ENCODE measurements around the gene OR52L1. TPM values are rescaled to one million over a fixed set of nuclear protein-coding genes. Genes with fewer than 3 reads are reported as not detected.

Gene OR52L1
- total RNA-seq, result not detected

DNA sequence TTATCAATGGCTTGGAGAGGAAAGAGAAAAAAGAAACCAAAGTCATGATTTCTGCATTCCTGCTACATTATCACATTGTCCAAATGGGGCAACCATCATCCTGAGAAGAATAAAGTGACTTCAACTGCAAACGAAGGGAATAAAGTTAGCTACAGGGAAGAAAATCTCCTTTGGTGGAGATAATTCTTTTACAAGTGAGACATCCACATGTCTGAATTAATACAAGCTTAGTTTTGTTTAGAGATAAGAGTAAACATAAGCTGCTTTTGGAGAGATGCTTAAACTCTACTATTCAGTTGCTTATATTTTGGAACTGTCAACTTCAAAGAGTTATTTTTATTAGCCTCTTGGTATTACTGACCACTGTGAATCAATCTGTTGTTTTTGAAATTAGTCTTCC lies at the start of gene OR52L1:
Gene OR52L1, minus strand, starts transcription at position 101 of the 400 bp plus-strand sequence. Its CDS starts 55 bp downstream, at position 46.
- H3K36me3 ChIP-seq, result no peaks in the 10 kb centered on the region
- H3K9me3 ChIP-seq, result no peaks in the 10 kb centered on the region
- no peak for TF ChIP-seq POLR2A (IDR thresholded peaks at IDR 0.05)
- H3K27ac ChIP-seq, result no peak within 1 kb of the TSS
- no peak within 1 kb of the TSS for H3K4me3 ChIP-seq
- H3K4me1 ChIP-seq, result no peaks in the 10 kb centered on the region
- no peaks in the 10 kb centered on the region for H3K27me3 ChIP-seq
- no peak for DNase-seq (ENCODE audit: extremely low spot score in 2 of 2)
- intact Hi-C loops (cut with DNase I), result no loop called here

DNA sequence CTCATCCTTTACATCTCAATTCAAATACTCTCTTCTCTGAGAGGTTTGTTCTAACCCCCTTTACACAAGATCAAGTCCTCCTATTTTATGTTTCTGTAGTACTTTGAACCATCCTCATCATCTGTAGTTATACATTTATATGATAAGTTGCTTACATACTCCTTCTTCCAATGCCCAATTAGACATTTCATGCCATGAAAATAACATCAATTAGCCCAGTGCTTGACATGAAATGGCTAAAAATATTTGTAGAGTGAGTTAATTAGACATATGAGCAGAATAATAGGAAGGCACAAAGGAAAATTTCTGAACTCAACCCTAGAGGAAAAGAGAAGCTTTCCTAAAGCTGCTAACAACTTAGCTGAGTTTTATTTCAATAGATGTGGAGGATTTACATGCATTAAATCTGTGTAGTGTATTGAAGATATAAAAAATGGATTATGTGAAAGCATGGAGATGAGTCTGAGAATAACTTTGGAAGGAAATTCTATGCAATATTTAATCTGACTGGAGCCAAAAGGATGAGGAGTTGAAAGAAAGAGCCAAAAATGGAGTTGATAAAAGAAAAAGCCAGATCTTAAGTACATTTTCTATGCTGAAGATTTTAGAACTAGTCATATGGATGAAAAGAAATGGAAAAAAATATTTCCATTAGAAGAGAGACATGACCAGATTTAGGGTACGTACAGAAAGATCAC lies 44.1 kb upstream of the OR52L1 start, which contains the start of gene OR56A1:
Gene OR56A1, minus strand, starts transcription at position 51 of the 698 bp plus-strand sequence. CDS start 3,066 bp downstream, outside the sequence.
- H3K27me3 ChIP-seq, result no peaks in the 10 kb centered on the region
- intact Hi-C loops (cut with DNase I), result no loop called here
- DNase-seq (ENCODE audit: extremely low spot score in 2 of 2), result no peak

DNA sequence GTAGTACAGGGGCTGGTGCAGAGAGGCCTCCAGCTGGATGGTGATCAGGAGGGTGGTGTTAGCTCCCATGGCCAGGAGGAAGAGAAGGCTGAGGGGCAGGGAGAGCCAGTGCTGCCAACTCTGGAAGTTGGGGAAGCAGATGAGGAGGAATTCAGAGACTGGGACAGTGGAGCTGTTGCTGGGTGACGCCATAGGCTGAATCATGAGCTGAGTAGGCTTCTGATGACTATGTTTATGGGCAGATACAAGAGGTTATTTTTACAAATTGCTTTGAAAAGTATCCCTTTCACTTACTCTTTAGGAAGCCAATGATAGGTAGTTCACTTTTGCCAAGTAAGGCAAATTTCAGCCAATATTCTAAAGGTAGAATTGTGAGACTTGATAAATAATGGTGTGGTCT lies 40.7 kb upstream of the OR52L1 start:
- no peak for DNase-seq (ENCODE audit: extremely low spot score in 2 of 2)
- Histone ChIP-seq H3K27me3 (no peaks in the 10 kb centered on the region), H3K4me3 (no peak overlapping the region), H3K4me1 (no peaks in the 10 kb centered on the region), H3K27ac (no peak overlapping the region), H3K9me3 (no peaks in the 10 kb centered on the region), H3K36me3 (no peaks in the 10 kb centered on the region)
- intact Hi-C loops (cut with DNase I), result no loop called here
- TF ChIP-seq POLR2AphosphoS5 (IDR thresholded peaks at IDR 0.05; ENCODE audit: insufficient read depth in 1 of 2, low read depth in 1 of 2) (no peak), POLR2A (IDR thresholded peaks at IDR 0.05) (no peak)
- TF ChIP-seq, protein P1, sequence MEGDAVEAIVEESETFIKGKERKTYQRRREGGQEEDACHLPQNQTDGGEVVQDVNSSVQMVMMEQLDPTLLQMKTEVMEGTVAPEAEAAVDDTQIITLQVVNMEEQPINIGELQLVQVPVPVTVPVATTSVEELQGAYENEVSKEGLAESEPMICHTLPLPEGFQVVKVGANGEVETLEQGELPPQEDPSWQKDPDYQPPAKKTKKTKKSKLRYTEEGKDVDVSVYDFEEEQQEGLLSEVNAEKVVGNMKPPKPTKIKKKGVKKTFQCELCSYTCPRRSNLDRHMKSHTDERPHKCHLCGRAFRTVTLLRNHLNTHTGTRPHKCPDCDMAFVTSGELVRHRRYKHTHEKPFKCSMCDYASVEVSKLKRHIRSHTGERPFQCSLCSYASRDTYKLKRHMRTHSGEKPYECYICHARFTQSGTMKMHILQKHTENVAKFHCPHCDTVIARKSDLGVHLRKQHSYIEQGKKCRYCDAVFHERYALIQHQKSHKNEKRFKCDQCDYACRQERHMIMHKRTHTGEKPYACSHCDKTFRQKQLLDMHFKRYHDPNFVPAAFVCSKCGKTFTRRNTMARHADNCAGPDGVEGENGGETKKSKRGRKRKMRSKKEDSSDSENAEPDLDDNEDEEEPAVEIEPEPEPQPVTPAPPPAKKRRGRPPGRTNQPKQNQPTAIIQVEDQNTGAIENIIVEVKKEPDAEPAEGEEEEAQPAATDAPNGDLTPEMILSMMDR (IDR thresholded peaks at IDR 0.05), result no peak

More for the DNA sequence above, 44.1 kb upstream of the OR52L1 start, which contains the start of gene OR56A1:
- no peak for TF ChIP-seq POLR2A (IDR thresholded peaks at IDR 0.05)
- TF ChIP-seq POLR2AphosphoS5 (IDR thresholded peaks at IDR 0.05; ENCODE audit: insufficient read depth in 1 of 2, low read depth in 1 of 2), result no peak
- TF ChIP-seq, protein P1 (IDR thresholded peaks at IDR 0.05), result no peak
- Histone ChIP-seq H3K4me1 (no peaks in the 10 kb centered on the region), H3K4me3 (no peak within 1 kb of the TSS), H3K27ac (no peak within 1 kb of the TSS), H3K9me3 (no peaks in the 10 kb centered on the region), H3K36me3 (no peaks in the 10 kb centered on the region)

DNA sequence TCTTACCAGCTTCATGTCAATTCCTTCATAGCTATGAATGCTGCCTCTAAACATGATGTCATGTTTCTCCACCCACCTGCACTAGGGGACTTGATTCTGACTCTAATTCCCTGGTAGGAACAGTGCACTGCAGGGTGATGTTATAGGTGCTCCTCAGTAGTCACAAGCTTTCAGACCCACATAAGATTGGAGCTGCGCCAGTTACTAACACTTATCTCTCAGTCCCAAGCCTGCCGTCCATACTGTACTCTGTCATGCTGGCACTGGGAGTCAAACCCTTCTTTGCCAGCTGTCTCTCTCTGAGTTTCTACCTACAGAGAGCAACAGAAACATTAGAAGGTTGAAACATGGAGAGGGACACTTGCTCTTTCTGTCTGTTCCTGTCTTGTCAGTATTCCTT lies 38.3 kb upstream of the OR52L1 start:
- no peak for DNase-seq (ENCODE audit: extremely low spot score in 2 of 2)
- TF ChIP-seq, protein P1 (IDR thresholded peaks at IDR 0.05), result no peak
- no peak for TF ChIP-seq POLR2AphosphoS5 (IDR thresholded peaks at IDR 0.05; ENCODE audit: insufficient read depth in 1 of 2, low read depth in 1 of 2)
- no peak for TF ChIP-seq POLR2A (IDR thresholded peaks at IDR 0.05)
- no peaks in the 10 kb centered on the region for H3K36me3 ChIP-seq
- no peaks in the 10 kb centered on the region for H3K27me3 ChIP-seq
- H3K9me3 ChIP-seq, result no peaks in the 10 kb centered on the region
- H3K4me1 ChIP-seq, result no peaks in the 10 kb centered on the region
- no peak overlapping the region for H3K4me3 ChIP-seq
- intact Hi-C loops (cut with DNase I), result no loop called here
- no peak overlapping the region for H3K27ac ChIP-seq

DNA sequence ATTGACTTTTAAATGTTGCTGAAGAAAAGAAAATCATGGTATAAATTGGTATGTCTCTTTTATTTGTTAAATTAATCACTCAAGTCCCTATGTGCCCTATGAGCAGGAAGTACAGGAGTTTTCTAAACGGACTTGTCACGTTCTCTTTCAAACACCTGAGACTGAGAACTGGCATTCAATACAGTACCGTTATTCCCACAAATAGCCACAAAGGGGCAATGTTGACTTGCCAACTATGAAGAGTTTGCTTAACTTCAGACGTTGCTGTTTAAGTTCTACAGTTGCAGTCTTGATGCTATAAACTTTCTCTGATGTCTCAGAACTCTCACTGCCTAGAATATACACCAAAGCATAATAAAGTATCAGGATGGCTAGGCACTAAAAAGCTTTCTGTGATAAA lies 36.2 kb upstream of the OR52L1 start:
- no peak overlapping the region for H3K27ac ChIP-seq
- H3K4me3 ChIP-seq, result no peak overlapping the region
- TF ChIP-seq POLR2A (IDR thresholded peaks at IDR 0.05), result no peak
- TF ChIP-seq, protein P1 (IDR thresholded peaks at IDR 0.05), result peak in 2 of 3 experiments; percentile 15 to 43
- no peaks in the 10 kb centered on the region for H3K27me3 ChIP-seq
- intact Hi-C loops (cut with DNase I), result loop anchor here (5.0 kb wide), 1 partner anchor 339 kb away; no protein-coding TSS in a partner anchor
- no peaks in the 10 kb centered on the region for H3K4me1 ChIP-seq
- no peaks in the 10 kb centered on the region for H3K36me3 ChIP-seq
- DNase-seq (ENCODE audit: extremely low spot score in 2 of 2), result no peak
- no peaks in the 10 kb centered on the region for H3K9me3 ChIP-seq

All from vagina (tissue), 2 donors.